ENCODE measurements around the gene CASP7. TPM values are rescaled to one million over a fixed set of nuclear protein-coding genes. Genes with fewer than 3 reads are reported as not detected.

The CASP7 gene
- total RNA-seq, 6 donors from 2014 or later: 17.4 to 35.1 (median 29.6) TPM

- TF ChIP-seq CTCF (IDR thresholded peaks at IDR 0.05) (no peak), EP300 (IDR thresholded peaks at IDR 0.05) (no peak), POLR2AphosphoS5 (IDR thresholded peaks at IDR 0.05) (no peak), POLR2A (IDR thresholded peaks at IDR 0.05) (no peak)
- 20 to 24% methylated on average over 9 of the region's 9 CpGs for WGBS, 2 donors
- Histone ChIP-seq H3K36me3 (no peaks in the 10 kb centered on the region), H3K9me3 (no peaks in the 10 kb centered on the region), H3K4me1 (peaks cover 0 to 10% (median 4%) of the 10 kb centered on the region in 4 donors), H3K4me3 (no peak overlapping the region), H3K27ac (no peak overlapping the region), H3K27me3 (no peaks in the 10 kb centered on the region)
- ATAC-seq (ENCODE audit: low FRiP score in 2 of 2): no peak
- DNase-seq: peak in 1 of 2 donors; percentile 26
Observed at GRCh38 chr10:113753020-113753692, 73.4 kb downstream of the CASP7 start.

GRCh38 chr10:113754125-113754524 is 74.4 kb downstream of the CASP7 start:
- Histone ChIP-seq H3K27me3 (no peaks in the 10 kb centered on the region), H3K36me3 (no peaks in the 10 kb centered on the region), H3K9me3 (no peaks in the 10 kb centered on the region), H3K27ac (no peak overlapping the region), H3K4me1 (peaks cover 0 to 10% (median 4%) of the 10 kb centered on the region in 4 donors), H3K4me3 (no peak overlapping the region)
- TF ChIP-seq POLR2A (IDR thresholded peaks at IDR 0.05): no peak
- no peak for TF ChIP-seq CTCF (IDR thresholded peaks at IDR 0.05)
- no peak for TF ChIP-seq EP300 (IDR thresholded peaks at IDR 0.05)
- no peak for TF ChIP-seq POLR2AphosphoS5 (IDR thresholded peaks at IDR 0.05)
- 81 to 88% methylated on average over 3 of the region's 3 CpGs for WGBS, 2 donors
- DNase-seq: no peak
- no peak for ATAC-seq (ENCODE audit: low FRiP score in 2 of 2)

GRCh38 chr10:113754768-113755167 is 75.1 kb downstream of the CASP7 start:
- DNase-seq (no peak), ATAC-seq (ENCODE audit: low FRiP score in 2 of 2) (no peak)
- Histone ChIP-seq H3K4me1 (peaks cover 0 to 10% (median 4%) of the 10 kb centered on the region in 4 donors), H3K36me3 (no peaks in the 10 kb centered on the region), H3K4me3 (no peak overlapping the region), H3K27me3 (no peaks in the 10 kb centered on the region), H3K9me3 (no peaks in the 10 kb centered on the region), H3K27ac (no peak overlapping the region)
- no peak for TF ChIP-seq EP300 (IDR thresholded peaks at IDR 0.05)
- WGBS, 2 donors: 71 to 79% methylated on average over 9 of the region's 9 CpGs

GRCh38 chr10:113756940-113757543 is 77.3 kb downstream of the CASP7 start:
- H3K9me3 ChIP-seq: no peaks in the 10 kb centered on the region
- no peak for ATAC-seq (ENCODE audit: low FRiP score in 2 of 2)
- H3K36me3 ChIP-seq: no peaks in the 10 kb centered on the region
- H3K4me1 ChIP-seq: peaks cover 0 to 10% (median 4%) of the 10 kb centered on the region in 4 donors
- no peak for DNase-seq
- TF ChIP-seq POLR2A (IDR thresholded peaks at IDR 0.05) (no peak), POLR2AphosphoS5 (IDR thresholded peaks at IDR 0.05) (no peak), EP300 (IDR thresholded peaks at IDR 0.05) (no peak), CTCF (IDR thresholded peaks at IDR 0.05) (no peak)
- WGBS, 2 donors: 90 to 91% methylated on average over 12 of the region's 12 CpGs
- no peak overlapping the region for H3K4me3 ChIP-seq
- H3K27me3 ChIP-seq: no peaks in the 10 kb centered on the region
- H3K27ac ChIP-seq: no peak overlapping the region

GRCh38 chr10:113762083-113762482 is 82.4 kb downstream of the CASP7 start:
- ATAC-seq (ENCODE audit: low FRiP score in 2 of 2): no peak

More at GRCh38 chr10:113762083-113762482, 82.4 kb downstream of the CASP7 start:
- no peak for DNase-seq
- H3K36me3 ChIP-seq: no peaks in the 10 kb centered on the region
- H3K4me1 ChIP-seq: no peaks in the 10 kb centered on the region
- 12 to 27% methylated on average over 1 of the region's 1 CpG for WGBS, 2 donors
- H3K27me3 ChIP-seq: no peaks in the 10 kb centered on the region
- peaks cover 0 to 3% (median 0%) of the 10 kb centered on the region in 4 donors for H3K9me3 ChIP-seq
- TF ChIP-seq POLR2A (IDR thresholded peaks at IDR 0.05) (no peak), EP300 (IDR thresholded peaks at IDR 0.05) (no peak), POLR2AphosphoS5 (IDR thresholded peaks at IDR 0.05) (no peak), CTCF (IDR thresholded peaks at IDR 0.05) (no peak)
- no peak overlapping the region for H3K4me3 ChIP-seq
- no peak overlapping the region for H3K27ac ChIP-seq
